ENCODE data around the gene CCNO. TPM values are rescaled to one million over a fixed set of nuclear protein-coding genes. Genes with fewer than 3 reads are reported as not detected.
A peak's percentile ranks its signal among the peaks of the same experiment; 100 is the strongest.

The CCNO gene
- total and polyA plus RNA-seq, 2 donors (not counting 3 experiments of a cell fraction or from before 2014, with no cell fraction given), result 0.37 to 0.58 TPM

DNA sequence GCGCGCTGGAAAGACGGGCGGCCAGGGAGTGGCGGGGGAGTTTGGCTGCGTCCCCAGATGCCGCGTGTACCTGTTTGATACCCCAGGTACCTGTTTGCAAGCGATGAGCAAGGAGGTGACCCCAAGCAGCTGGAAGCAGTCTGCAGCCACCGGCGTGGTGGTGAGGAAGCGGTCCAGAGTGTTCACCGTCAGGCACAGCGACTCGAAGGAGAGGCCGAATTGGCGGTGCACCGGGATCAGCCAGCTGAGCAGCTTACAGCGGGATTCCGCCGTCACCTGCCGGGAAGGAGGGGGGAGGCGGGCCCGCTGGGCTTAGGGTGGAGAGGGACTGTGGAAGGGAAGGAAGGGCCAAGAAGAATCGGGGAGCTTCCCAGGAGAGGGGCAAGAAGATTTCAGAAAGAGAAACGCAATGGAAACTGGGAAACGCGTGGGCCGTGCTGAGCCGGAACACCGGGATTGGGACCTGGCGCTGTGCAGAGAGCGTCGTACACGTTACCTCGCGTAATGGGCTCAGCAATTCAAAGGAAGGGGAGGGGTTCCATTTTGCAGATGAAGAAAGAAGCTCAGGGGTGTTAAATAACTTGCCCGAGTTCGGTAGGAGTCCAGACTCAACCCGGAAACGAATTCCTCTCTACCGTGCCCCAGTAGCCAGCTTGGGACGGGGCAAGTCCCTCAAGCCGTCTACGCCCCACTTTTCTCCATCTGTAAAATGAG, 980 bp downstream of the CCNO start:
- no peak overlapping the region for H3K9ac ChIP-seq (replicated peaks; ENCODE audit: extremely low read depth, insufficient read depth, low read length)
- intact Hi-C loops (cut with micrococcal nuclease), result loop anchor here (2.0 to 5.0 kb wide), 3 partner anchors 60 to 300 kb away; partner anchors contain the start of genes CDC20B, DHX29, MTREX and PLPP1
- CTCF ChIA-PET, result interaction anchor here (0.6 to 2.6 kb wide), 9 partner anchors 8 to 872 kb away, joined by 3 to 11 read pairs (median 3); partner anchors contain the start of genes CDC20B and GPX8

More for the DNA sequence above, 980 bp downstream of the CCNO start:
- POLR2A ChIA-PET, result no interaction called here
- peak; percentile 38 for FAIRE-seq
- H3K79me2 ChIP-seq (ENCODE audit: control insufficient read depth, insufficient read depth, low read length), result no peaks in the 10 kb centered on the region
- no peaks in the 10 kb centered on the region for H3K9me1 ChIP-seq (replicated peaks; ENCODE audit: control insufficient read depth, extremely low read depth, insufficient read depth, low read length)
- no peaks in the 10 kb centered on the region for H4K20me1 ChIP-seq (replicated peaks; ENCODE audit: control insufficient read depth, extremely low read depth, insufficient read depth, low read length)
- dilution Hi-C loops (cut with MboI; ENCODE audit: extremely low pct_ligation_motif_present, low sequenced_read_pairs), result loop anchor here (10.0 kb wide), 1 partner anchor 68 kb away; the partner anchor contains the start of gene GPX8
- H3K4me3 ChIP-seq (replicated peaks in 1 of 3; ENCODE audit: insufficient read depth in 1 of 3, low read depth in 1 of 3, low read length in 3 of 3), result peak overlapping the region; percentile 44 to 70 (median 53)
- H3K4me2 ChIP-seq (ENCODE audit: insufficient read depth, low read length), result peak overlapping the region; percentile 93
- H3K4me1 ChIP-seq (ENCODE audit: control insufficient read depth, extremely low read depth, insufficient read depth, low read length), result peaks cover 28% of the 10 kb centered on the region
- peak overlapping the region; percentile 45 for H2AFZ ChIP-seq (ENCODE audit: low read depth, low read length)
- H3K36me3 ChIP-seq (ENCODE audit: control insufficient read depth in 2 of 2, extremely low read depth in 1 of 2, insufficient read depth in 2 of 2, low read length in 2 of 2), result no peaks in the 10 kb centered on the region
- H3K27ac ChIP-seq (ENCODE audit: insufficient read depth, low read depth, low read length), result no peak overlapping the region
- no peak for TF ChIP-seq POLR2AphosphoS5 (IDR thresholded peaks at IDR 0.05; ENCODE audit: insufficient read depth, low read depth, low read length)
- TF ChIP-seq MAX (IDR thresholded peaks at IDR 0.05; ENCODE audit: insufficient read depth, insufficient read length), result no peak
- TF ChIP-seq, protein P1, sequence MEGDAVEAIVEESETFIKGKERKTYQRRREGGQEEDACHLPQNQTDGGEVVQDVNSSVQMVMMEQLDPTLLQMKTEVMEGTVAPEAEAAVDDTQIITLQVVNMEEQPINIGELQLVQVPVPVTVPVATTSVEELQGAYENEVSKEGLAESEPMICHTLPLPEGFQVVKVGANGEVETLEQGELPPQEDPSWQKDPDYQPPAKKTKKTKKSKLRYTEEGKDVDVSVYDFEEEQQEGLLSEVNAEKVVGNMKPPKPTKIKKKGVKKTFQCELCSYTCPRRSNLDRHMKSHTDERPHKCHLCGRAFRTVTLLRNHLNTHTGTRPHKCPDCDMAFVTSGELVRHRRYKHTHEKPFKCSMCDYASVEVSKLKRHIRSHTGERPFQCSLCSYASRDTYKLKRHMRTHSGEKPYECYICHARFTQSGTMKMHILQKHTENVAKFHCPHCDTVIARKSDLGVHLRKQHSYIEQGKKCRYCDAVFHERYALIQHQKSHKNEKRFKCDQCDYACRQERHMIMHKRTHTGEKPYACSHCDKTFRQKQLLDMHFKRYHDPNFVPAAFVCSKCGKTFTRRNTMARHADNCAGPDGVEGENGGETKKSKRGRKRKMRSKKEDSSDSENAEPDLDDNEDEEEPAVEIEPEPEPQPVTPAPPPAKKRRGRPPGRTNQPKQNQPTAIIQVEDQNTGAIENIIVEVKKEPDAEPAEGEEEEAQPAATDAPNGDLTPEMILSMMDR (IDR thresholded peaks at IDR 0.05; ENCODE audit: extremely low read depth in 1 of 2, insufficient read depth in 1 of 2, low read depth in 1 of 2, low read length in 2 of 2), result no peak
- H3K9me3 ChIP-seq (replicated peaks; ENCODE audit: control insufficient read depth, insufficient read depth, low read length), result no peaks in the 10 kb centered on the region
- no TSS peak for BruUV-seq (replicated peaks)
- DNase-seq (ENCODE audit: low read depth, low spot score), result peak; percentile 24
- H3K27me3 ChIP-seq (ENCODE audit: control insufficient read depth in 2 of 2, insufficient read depth in 2 of 2, low read length in 2 of 2), result peaks cover 51 to 54% of the 10 kb centered on the region in 2 experiments

All from endothelial cell of umbilical vein (primary cell).